SJSA1 (cell line): ENCODE results near the gene KCNQ5. TPM values are rescaled to one million over a fixed set of nuclear protein-coding genes. Genes with fewer than 3 reads are reported as not detected.

Experiments
- DNase-seq, 2 experiments: peaks; one replicate each; pipeline ENCODE4 v3.0.0-alpha.2; 2015 to 2020; ENCODE audit warnings: low spot score in 2 of 2, low read depth in 1 of 2
- H3K27ac ChIP-seq: fragments of 250-450 bp; sonication (Bioruptor Pico); 2 replicates; pipeline ENCODE4 v1.5.1; 2020; ENCODE audit warnings: mild to moderate bottlenecking, moderate library complexity
- H3K27me3 ChIP-seq: fragments of 250-450 bp; sonication (Bioruptor Pico); replicated peaks from 2 replicates; pipeline ENCODE4 v1.5.1; 2020; ENCODE audit warnings: mild to moderate bottlenecking, moderate library complexity
- H3K36me3 ChIP-seq: fragments of 250-450 bp; sonication (Bioruptor Pico); 2 replicates; pipeline ENCODE4 v1.5.1; 2020; ENCODE audit warnings: mild to moderate bottlenecking
- H3K4me1 ChIP-seq: fragments of 250-450 bp; sonication (Bioruptor Pico); replicated peaks from 2 replicates; pipeline ENCODE4 v1.6.1; 2021; ENCODE audit warnings: mild to moderate bottlenecking
- H3K4me3 ChIP-seq: fragments of 250-450 bp; sonication (Bioruptor Pico); 2 replicates; pipeline ENCODE4 v1.5.1; 2020; ENCODE audit warnings: mild to moderate bottlenecking
- H3K9me3 ChIP-seq: fragments of 250-450 bp; sonication (Bioruptor Pico); replicated peaks from 2 replicates; pipeline ENCODE4 v1.5.1; 2020; ENCODE audit warnings: mild to moderate bottlenecking
- total RNA-seq: library from RNA; depleted of rRNA; stranded (reverse); fragments of >200 nt; shearing (Covaris generic); gene quantifications from 2 replicates; pipeline ENCODE4 v1.2.3, GENCODE V29; 2014

The KCNQ5 gene
- total RNA-seq, 1 experiment from 2014 or later = 0.97 TPM

GRCh38 chr6:72931325-72931887 lies 309.5 kb downstream of the KCNQ5 start:
- Histone ChIP-seq H3K4me1 (no peaks in the 10 kb centered on the region), H3K4me3 (no peak overlapping the region), H3K9me3 (no peaks in the 10 kb centered on the region), H3K27ac (no peak overlapping the region), H3K27me3 (no peaks in the 10 kb centered on the region), H3K36me3 (no peaks in the 10 kb centered on the region)
- no peak for DNase-seq

GRCh38 chr6:72933233-72933632 lies 311.4 kb downstream of the KCNQ5 start:
- Histone ChIP-seq H3K27ac (no peak overlapping the region), H3K36me3 (no peaks in the 10 kb centered on the region), H3K27me3 (no peaks in the 10 kb centered on the region), H3K9me3 (no peaks in the 10 kb centered on the region), H3K4me3 (no peak overlapping the region), H3K4me1 (no peaks in the 10 kb centered on the region)
- DNase-seq = no peak

DNA sequence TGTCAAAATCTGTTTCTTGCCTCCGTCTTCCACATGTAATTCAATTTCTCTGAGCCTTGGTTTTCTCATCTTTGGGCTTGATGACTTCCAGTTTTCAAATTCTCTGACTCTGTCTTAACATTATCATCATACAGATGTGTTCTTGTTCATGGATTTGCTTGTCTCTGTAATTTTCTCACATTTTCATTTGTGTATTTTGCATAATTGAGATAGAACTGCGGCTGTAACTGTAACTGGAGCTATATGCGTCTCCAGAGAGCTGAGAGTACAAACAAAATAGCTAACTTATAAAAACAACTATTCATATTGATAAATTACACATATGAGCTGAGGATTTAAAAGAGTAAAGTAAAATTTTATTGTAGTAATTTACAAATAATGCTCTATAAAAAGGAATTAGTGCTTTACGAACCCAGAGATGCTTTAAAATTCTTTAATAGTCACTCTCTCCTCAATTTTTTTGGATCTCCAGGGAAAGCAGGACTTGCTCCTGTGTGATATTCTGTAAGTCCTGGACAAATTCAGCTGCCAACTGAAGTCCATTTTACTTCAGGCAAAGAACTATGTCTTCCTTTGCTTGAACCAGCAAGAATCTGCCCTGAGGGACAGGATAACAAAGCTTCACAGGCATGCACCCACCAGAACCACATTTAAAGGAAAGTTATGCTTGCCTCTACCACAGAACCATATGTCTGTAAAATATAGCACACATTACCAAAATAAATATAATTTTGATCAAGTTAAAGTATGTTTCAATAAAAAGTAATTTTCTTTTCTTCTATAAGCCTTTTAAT lies 315.1 kb downstream of the KCNQ5 start:
- no peaks in the 10 kb centered on the region for H3K4me1 ChIP-seq
- no peaks in the 10 kb centered on the region for H3K36me3 ChIP-seq
- no peaks in the 10 kb centered on the region for H3K27me3 ChIP-seq
- H3K27ac ChIP-seq = no peak overlapping the region
- no peak overlapping the region for H3K4me3 ChIP-seq
- DNase-seq = no peak
- H3K9me3 ChIP-seq = no peaks in the 10 kb centered on the region

DNA sequence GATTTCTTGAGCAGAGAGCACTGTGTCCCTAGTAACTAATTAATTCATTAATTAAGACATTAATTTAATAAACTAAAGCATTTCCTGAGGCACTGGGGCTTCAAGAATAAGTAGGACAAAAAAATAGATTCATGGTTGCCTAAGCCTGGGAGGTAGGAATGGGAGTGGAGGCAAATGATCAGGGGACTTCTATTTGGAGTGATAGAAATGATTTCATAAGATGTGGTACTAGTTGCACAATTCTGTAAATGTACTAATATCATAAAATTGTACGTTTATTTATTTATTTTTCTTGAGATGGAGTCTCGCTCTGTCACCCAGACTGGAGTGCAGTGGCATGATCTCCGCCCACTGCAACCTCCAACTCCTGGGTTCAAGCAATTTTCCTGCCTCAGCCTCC lies 316.2 kb downstream of the KCNQ5 start:
- H3K27ac ChIP-seq = no peak overlapping the region
- DNase-seq = no peak
- H3K27me3 ChIP-seq = no peaks in the 10 kb centered on the region
- no peaks in the 10 kb centered on the region for H3K9me3 ChIP-seq
- no peaks in the 10 kb centered on the region for H3K4me1 ChIP-seq
- H3K36me3 ChIP-seq = no peaks in the 10 kb centered on the region
- H3K4me3 ChIP-seq = no peak overlapping the region

DNA sequence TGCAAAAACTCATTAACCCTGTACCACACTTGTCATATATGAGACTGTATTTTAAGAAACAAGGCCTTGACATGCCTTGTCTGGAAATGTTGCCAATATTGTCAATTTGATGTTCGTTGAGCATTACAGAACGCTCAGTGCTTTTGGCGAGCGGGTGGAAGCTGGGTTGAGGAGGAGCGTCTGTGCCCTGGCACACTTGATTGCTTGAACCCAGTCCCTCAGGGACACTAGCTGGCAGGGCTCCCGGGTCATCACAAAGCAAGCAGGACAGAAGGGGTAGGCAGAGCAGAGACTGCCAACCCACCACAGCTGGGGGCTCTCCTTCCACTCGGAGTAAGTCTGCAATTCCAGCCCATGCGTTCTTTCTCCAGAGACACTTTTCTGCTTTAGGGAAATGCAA lies 317.1 kb downstream of the KCNQ5 start:
- H3K4me3 ChIP-seq = no peak overlapping the region
- H3K27ac ChIP-seq = no peak overlapping the region
- no peak for DNase-seq
- no peaks in the 10 kb centered on the region for H3K9me3 ChIP-seq
- no peaks in the 10 kb centered on the region for H3K36me3 ChIP-seq
- H3K27me3 ChIP-seq = no peaks in the 10 kb centered on the region
- H3K4me1 ChIP-seq = no peaks in the 10 kb centered on the region

- Histone ChIP-seq H3K9me3 (no peaks in the 10 kb centered on the region), H3K27ac (no peak overlapping the region), H3K4me3 (no peak overlapping the region), H3K27me3 (no peaks in the 10 kb centered on the region), H3K4me1 (no peaks in the 10 kb centered on the region), H3K36me3 (no peaks in the 10 kb centered on the region)
- DNase-seq = no peak
Observed at GRCh38 chr6:72940265-72940664, 318.4 kb downstream of the KCNQ5 start.

DNA sequence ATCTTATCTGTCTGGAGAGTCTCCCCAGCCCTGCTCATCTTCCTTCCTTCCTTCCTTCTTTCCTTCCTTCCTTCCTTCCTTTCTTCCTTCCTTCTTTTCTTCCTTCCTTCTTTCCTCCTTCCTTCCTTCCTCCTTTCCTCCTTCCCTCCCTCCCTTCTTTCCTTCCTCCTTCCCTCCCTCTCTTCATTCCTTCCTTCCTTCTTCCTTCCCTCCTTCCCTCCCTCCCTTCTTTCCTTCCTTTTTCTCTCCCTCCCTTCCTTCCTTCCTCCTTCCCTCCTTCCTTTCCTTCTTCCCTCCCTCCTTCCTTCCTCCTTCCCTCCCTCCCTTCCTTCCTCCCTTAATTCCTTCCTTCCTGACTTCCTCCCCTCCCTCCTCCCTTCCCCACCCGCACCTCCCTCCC lies 319.4 kb downstream of the KCNQ5 start:
- Histone ChIP-seq H3K4me1 (no peaks in the 10 kb centered on the region), H3K36me3 (no peaks in the 10 kb centered on the region), H3K9me3 (no peaks in the 10 kb centered on the region), H3K4me3 (no peak overlapping the region), H3K27me3 (no peaks in the 10 kb centered on the region), H3K27ac (no peak overlapping the region)
- DNase-seq = no peak

DNA sequence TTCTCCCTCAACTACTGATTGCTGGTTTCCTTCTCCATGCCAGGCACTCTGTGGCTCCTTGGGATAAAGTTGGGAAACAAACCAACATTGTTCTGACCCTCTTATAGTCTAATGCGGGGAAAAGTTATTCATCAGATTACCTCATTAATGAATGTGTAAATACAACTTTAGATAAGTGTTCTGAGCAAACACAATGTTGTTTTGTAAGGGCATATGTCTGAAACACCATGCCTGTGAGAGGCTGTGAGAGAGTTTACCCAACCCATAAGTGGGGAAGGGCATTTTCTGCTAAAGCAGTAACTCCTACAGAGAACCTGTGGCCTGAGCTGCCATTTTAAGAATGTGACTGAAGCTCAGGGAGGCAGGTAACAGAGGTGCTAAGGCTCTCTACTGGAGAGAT lies 319.9 kb downstream of the KCNQ5 start:
- H3K4me1 ChIP-seq = no peaks in the 10 kb centered on the region
- no peaks in the 10 kb centered on the region for H3K9me3 ChIP-seq
- H3K27ac ChIP-seq = no peak overlapping the region
- H3K36me3 ChIP-seq = no peaks in the 10 kb centered on the region
- no peak for DNase-seq
- H3K27me3 ChIP-seq = no peaks in the 10 kb centered on the region
- no peak overlapping the region for H3K4me3 ChIP-seq

- Histone ChIP-seq H3K9me3 (no peaks in the 10 kb centered on the region), H3K36me3 (no peaks in the 10 kb centered on the region), H3K27me3 (no peaks in the 10 kb centered on the region), H3K4me3 (no peak overlapping the region), H3K27ac (no peak overlapping the region), H3K4me1 (no peaks in the 10 kb centered on the region)
- no peak for DNase-seq
Observed at GRCh38 chr6:72943699-72944098, 321.8 kb downstream of the KCNQ5 start.

DNA sequence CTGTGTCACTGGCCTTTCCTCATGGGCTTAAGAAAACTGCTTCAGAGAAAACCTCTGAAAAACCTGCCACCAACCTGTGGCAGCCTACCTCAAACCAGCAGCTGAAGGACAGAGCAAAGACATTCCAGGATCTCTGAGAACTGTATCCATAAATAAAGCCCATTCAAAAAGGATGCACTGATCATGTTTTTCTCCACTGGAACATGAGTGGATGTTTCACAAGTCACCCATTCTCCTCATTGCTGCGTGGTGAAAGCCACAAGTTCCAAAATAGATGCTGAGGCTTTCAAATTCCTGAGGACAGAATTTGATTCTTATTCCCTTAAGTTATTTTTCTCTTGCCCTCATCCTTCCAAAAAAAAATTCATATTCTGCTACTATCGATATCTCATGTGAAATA lies 322.8 kb downstream of the KCNQ5 start:
- no peaks in the 10 kb centered on the region for H3K27me3 ChIP-seq
- no peak for DNase-seq
- no peak overlapping the region for H3K4me3 ChIP-seq
- H3K27ac ChIP-seq = no peak overlapping the region
- no peaks in the 10 kb centered on the region for H3K9me3 ChIP-seq
- H3K4me1 ChIP-seq = no peaks in the 10 kb centered on the region
- no peaks in the 10 kb centered on the region for H3K36me3 ChIP-seq

- Histone ChIP-seq H3K9me3 (no peaks in the 10 kb centered on the region), H3K36me3 (no peaks in the 10 kb centered on the region), H3K27me3 (no peaks in the 10 kb centered on the region), H3K27ac (no peak overlapping the region), H3K4me3 (no peak overlapping the region), H3K4me1 (peaks cover 8% of the 10 kb centered on the region; the same call in 1 of the 2 replicates)
- DNase-seq = no peak
Observed at GRCh38 chr6:72946774-72947173, 324.9 kb downstream of the KCNQ5 start.

DNA sequence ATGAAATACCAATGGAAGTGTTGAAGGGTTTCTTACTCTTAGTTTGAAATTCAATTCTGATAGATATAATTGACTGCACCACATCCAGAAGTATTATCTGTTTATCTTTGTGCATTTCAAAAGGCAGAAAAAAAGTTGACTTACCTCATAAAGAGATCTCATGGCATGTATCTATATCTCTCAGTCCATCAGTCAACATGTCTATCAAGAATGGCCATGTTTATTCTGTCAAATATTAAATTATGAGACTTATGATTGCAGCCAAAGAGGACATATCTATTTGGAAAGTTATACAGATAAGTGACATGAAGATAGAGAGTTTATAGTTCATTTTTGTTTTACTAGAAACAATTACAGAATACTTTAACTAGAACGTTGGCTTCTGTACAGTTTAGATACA lies 325.7 kb downstream of the KCNQ5 start:
- DNase-seq = no peak
- H3K27me3 ChIP-seq = no peaks in the 10 kb centered on the region
- H3K9me3 ChIP-seq = no peaks in the 10 kb centered on the region
- H3K4me1 ChIP-seq = peaks cover 9% of the 10 kb centered on the region
- H3K27ac ChIP-seq = no peak overlapping the region
- H3K36me3 ChIP-seq = no peaks in the 10 kb centered on the region
- no peak overlapping the region for H3K4me3 ChIP-seq

- Histone ChIP-seq H3K9me3 (no peaks in the 10 kb centered on the region), H3K4me1 (peaks cover 15% of the 10 kb centered on the region), H3K36me3 (no peaks in the 10 kb centered on the region), H3K27ac (no peak overlapping the region), H3K27me3 (no peaks in the 10 kb centered on the region), H3K4me3 (no peak overlapping the region)
- no peak for DNase-seq
Observed at GRCh38 chr6:72948153-72948552, 326.3 kb downstream of the KCNQ5 start.

- Histone ChIP-seq H3K27me3 (no peaks in the 10 kb centered on the region), H3K9me3 (no peaks in the 10 kb centered on the region), H3K36me3 (no peaks in the 10 kb centered on the region), H3K27ac (no peak overlapping the region), H3K4me3 (no peak overlapping the region), H3K4me1 (peaks cover 21% of the 10 kb centered on the region)
- DNase-seq = peak in 1 of 2 experiments; percentile 18
Observed at GRCh38 chr6:72950114-72950860, 328.4 kb downstream of the KCNQ5 start.
